HG03442 (cell line): ENCODE results near the gene EPC1.
"Not testable (repeated sequence)": the region's sequence is repeated elsewhere in the genome, so short reads cannot be mapped to it uniquely, and the experiment has no call there.

ENCODE experiments used
- ATAC-seq: cut with Tn5 transposase; IDR thresholded peaks from one replicate; pipeline ENCODE4 v1.9.1; 2021; ENCODE audit warnings: mild to moderate bottlenecking, moderate library complexity; ENCODE audit not compliant: unreplicated experiment

The EPC1 gene

GRCh38 chr10:32295027-32295426 lies 51.9 kb downstream of the EPC1 start:
- ATAC-seq, result no peak

- ATAC-seq, result no peak
Measured at GRCh38 chr10:32293581-32293980, 53.4 kb downstream of the EPC1 start.

DNA sequence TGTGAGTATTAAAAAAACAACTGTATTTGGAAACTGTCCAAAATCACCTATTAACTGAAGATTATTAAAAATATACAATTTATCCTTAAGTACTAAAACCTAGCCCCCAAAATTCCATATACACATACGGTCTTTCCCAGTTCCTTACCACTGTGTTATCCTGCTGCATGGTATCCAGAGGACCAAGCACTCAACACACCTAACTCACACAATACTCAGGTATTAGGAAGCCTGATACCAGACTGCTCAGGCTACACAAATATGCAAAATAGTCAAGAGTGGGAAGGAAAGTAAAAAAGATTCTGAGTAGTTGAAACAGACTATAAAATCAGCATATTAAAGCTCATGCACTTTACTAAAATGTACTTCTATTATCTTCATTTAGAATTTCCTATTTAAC lies 67.2 kb downstream of the EPC1 start:
- no peak for ATAC-seq

- no peak for ATAC-seq
Measured at GRCh38 chr10:32273336-32273735, 73.6 kb downstream of the EPC1 start.

DNA sequence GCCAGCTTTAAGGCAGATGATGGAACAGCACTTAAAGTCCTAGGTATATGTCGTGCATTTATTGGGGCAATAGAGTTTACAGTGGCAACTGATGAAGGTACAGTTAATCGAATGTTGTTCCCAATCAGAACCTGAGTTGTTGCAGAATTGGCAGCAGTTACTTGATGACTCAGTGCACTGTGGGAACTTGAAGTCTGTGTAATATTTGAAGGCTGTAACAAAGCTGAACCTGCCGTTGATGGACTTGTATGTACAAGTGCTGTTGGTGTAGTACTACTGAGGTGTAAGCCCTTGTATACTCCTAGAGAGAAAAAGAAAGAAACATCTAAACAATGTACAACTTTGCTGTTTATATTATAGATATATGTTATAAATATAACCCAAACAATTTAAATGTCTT lies 75.3 kb downstream of the EPC1 start:
- no peak for ATAC-seq

GRCh38 chr10:32269343-32270100 lies 77.4 kb downstream of the EPC1 start:
- no peak for ATAC-seq

- no peak for ATAC-seq
Measured at GRCh38 chr10:32268788-32269187, 78.2 kb downstream of the EPC1 start.

- no peak for ATAC-seq
Measured at GRCh38 chr10:32266979-32267378, 80.0 kb downstream of the EPC1 start.

DNA sequence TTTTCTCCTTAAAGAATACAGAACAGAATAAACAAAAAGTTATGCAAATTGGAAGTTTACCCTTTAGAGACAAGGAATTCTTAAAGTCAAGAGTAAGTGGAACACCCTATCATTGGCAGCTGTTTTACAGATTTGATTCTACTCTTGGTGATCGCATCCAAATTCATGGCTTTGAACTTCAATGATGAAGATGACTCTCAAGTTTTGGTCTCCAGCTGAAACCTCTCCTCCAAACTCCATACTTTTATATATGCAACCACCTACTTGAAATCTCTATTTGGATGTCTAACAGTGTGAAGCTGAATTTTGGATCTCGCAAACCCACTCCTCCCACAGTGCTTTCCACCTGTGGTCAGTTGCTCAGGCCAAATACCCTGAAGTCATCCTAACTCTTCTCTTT lies 80.4 kb downstream of the EPC1 start:
- ATAC-seq, result no peak

GRCh38 chr10:32265756-32266155 lies 81.2 kb downstream of the EPC1 start:
- no peak for ATAC-seq

DNA sequence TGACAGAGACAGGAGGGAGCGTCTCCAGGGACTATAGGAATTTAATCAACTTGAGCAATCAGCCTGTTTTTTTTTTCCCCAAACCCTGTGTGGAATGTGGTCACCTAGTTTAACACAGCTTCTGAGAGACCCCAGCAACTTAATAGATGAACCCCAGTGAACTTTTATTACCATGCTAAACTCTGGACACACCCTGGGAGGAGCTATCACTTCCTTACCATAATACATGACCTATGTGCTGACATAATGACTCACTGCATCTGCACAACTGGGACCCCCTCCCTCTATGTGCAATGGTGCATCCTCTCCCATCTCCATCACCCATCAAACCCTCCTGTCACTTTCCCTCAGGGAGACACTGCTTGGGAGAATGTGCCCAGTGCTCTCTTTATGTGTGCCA lies 83.7 kb downstream of the EPC1 start:
- no peak for ATAC-seq

- ATAC-seq, result no peak
Measured at GRCh38 chr10:32259551-32259950, 87.4 kb downstream of the EPC1 start.

- no peak for ATAC-seq
Measured at GRCh38 chr10:32256613-32257437, 90.1 kb downstream of the EPC1 start.

- no peak for ATAC-seq
Measured at GRCh38 chr10:32253821-32254220, 93.1 kb downstream of the EPC1 start.

DNA sequence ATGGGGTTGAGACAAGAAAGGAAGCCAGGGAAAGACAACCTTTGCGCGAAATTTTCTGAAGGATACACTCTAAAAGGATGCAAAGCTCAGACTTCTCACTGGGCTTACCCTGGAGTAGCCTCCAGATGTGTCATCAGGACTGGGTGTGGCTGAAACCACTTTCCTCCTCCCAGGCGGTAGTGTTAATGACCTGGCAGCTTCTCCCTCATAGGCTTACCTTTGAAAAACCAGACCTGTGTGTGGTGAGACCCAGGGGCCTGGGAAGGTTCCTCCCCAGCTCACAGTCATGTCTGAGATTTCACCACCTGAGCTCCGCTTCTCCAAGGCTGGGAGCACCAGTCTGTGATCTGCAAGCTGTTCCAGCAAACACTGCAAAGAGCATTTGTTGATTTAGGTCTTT lies 93.7 kb downstream of the EPC1 start:
- no peak for ATAC-seq

- ATAC-seq, result not testable (repeated sequence)
Measured at GRCh38 chr10:32250489-32250888, 96.5 kb downstream of the EPC1 start.

DNA sequence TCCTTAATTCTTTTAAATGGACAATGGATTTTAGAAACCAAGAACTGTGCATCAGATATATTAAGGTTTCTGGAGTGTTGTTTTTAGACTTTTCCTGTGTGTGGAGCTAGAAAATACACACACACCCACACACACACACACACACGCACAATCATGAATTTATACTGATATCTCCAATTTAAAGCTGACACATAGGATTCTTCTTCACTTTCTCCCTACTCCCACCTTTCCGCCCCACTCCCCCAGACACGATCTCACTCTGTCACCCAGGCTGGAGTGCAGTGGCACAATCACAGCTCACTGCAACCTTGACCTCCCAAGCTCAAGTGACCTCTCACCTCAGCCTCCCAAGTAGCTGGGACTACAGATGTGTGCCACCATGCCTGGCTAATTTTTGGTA lies 100.3 kb downstream of the EPC1 start:
- no peak for ATAC-seq

- no peak for ATAC-seq
Measured at GRCh38 chr10:32245760-32246159, 101.2 kb downstream of the EPC1 start.

DNA sequence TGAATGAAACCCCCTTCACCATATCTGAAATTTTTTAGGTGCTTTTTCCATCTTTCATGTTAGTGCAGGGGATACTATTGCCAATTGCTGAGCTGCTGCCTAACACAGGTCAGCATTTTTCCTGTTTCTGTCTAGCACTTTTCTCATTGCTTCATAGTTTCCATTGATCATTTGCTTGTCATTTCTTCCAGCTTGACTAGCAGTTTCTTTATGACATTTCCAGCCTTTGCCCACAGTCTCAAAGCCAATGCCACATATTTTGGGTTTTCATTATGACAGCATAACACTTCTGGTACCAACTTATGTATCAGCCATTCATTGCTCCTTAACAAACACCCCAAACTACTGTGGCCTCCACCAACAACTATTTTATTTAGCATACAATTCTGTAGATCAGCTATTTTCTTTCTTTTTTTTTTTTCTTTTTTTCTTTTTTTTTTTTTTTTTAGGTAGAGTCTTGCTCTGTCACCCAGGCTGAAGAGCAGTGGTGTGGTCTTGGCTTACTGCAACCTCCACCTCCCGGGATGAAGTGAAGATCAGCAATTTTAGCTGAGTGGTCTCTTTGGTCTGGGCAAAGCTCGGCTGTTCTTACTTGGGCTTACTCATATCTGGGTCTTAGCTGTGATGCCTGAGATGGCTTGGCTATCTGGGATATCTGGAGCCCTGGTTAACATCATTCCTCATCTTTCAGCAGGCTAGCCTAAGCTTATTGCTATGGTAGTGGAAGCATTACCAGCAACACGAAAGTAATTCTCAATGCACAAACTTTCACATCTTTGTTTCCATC lies 102.3 kb downstream of the EPC1 start:
- ATAC-seq, result peak; percentile 61

DNA sequence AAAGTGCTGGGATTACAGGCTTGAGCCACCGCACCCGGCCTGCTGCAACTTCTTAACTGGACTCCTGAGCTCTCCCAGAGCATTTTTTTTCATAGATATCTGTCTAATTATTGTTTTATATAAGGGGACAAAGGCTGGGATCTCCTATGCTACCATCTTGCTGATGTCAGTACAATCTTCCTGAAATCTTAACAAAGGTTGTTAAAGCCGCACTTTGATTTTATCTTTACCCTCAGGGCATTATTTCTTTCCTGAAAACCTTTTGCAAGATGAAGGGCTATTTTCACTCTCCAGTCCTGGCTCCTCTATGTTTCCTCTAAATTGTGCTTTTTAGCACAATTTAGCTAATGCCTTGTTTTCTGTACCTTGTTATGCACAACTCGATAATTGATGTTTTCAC lies 102.9 kb downstream of the EPC1 start:
- ATAC-seq, result no peak

GRCh38 chr10:32241946-32242345 lies 105.0 kb downstream of the EPC1 start:
- ATAC-seq, result no peak

DNA sequence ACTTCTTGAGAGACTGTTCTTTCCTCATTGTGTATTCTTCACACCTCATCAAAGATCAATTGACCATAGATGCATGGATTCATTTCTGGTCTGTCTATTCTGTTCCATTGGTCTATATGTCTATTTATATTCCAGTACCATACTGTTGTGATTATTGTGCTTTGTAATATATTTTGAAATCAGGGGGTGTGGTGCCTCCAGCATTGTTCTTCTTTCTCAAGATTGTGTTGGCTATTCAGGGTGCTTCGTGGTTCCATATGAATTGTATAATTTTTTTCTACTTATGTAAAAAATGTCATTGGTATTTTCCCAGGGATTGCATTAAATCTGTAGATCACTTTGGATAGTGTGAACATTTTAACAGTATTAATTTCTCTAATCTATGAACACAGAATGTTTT lies 106.5 kb downstream of the EPC1 start:
- no peak for ATAC-seq
